GM19372 (cell line): ENCODE data around the gene LHCGR.

Source experiments
- ATAC-seq: cut with Tn5 transposase; IDR thresholded peaks from one replicate; pipeline ENCODE4 v1.9.1; 2021; ENCODE audit warnings: mild to moderate bottlenecking, low read depth, moderate library complexity; ENCODE audit not compliant: unreplicated experiment

The LHCGR gene

DNA sequence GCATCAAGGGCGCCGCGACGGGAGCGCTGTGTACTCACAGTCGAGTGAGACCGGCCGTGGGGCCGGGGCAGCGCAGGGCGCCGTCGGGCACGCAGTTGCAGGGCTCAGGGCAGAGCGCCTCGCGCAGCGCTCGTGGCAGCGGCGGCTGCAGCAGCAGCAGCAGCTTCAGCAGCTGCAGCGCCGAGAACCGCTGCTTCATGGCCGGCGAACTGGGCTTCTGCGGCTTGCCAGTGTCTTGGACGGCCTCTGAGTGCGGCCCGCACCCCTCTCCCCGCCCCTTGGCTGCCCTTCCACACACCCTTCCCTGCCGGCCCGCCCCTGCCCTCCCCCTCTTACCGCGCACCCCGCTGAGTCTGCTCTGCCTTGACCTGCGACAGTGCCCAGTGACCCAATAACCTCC is at the start of gene LHCGR:
TSS of gene LHCGR (minus strand) at position 252 of the 400 bp plus-strand sequence. CDS start at position 199, 53 bp downstream.
- no peak for ATAC-seq

DNA sequence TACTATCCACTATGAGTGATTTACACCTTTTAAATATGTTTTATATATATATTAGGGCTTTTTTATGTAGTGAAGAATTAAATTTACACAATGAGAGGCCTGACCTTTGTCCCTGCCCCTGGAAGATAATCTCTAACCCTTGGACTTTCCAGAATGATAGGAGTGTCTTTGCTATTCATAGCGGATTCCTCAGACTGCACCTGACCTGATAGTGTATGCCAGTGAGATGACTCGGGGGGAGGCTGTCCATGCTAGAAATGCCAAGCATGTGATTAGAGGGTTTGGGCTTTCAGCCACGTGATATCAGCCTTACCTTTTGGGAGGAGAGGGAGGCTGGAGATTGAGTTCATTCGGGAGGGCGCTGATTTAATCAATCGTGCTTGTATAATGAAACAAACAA is 44.1 kb upstream of the LHCGR start:
- no peak for ATAC-seq

DNA sequence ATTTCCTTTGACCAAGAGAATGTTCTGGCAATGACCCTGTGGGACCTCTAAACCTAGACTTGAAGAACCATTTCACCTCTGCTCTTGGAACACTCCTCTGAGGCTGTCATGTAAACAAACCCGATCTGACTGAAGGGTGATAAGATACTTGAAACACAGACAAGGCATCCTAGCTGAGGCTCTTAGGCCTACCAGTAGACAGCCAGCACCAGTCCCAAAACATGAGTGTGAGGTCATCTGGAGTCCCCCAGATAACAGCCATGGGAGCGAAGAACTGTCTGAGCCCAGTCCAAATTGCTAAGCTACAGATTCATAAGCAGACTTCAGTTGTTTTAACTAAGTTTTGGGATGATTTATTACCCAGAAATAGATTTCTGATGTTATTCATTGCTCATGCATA is 39.5 kb upstream of the LHCGR start:
- ATAC-seq = no peak

DNA sequence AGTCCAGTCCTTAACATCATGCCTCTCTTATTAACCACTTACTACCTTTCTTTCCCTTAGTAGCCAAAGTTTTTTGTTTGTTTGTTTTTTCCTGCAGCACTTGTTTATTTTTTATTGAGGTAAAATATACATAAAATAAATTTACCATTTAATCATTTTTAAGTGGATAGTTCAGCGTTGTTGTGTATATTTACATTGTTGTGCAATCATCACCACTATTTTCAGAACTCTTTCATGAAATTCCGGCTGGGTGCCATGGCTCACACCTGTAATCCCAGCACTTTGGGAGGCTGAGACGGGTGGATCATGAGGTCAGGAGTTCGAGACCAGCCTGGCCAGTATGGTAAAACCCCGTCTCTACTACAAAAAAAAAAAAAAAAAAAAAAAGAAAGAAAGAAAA is 38.1 kb upstream of the LHCGR start:
- no peak for ATAC-seq

DNA sequence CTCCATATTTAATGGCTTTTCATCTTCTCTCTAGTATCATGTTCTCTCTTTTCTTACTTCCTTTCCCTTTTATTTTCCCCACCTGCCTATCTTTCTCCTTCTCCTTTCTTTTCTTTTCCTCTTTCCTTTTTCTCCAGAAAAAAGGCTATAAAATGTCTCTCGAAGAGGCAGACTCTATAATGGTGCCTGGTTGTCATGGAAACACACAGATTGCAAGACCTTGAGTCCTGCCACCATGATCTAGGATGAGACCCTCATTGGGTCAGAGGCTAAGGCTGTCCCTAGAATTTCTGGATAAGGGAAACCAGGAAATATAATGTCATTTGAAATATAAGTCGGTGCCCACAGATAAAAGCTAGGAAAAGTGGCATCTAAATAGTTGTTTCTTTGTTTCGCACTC is 36.5 kb upstream of the LHCGR start:
- no peak for ATAC-seq

DNA sequence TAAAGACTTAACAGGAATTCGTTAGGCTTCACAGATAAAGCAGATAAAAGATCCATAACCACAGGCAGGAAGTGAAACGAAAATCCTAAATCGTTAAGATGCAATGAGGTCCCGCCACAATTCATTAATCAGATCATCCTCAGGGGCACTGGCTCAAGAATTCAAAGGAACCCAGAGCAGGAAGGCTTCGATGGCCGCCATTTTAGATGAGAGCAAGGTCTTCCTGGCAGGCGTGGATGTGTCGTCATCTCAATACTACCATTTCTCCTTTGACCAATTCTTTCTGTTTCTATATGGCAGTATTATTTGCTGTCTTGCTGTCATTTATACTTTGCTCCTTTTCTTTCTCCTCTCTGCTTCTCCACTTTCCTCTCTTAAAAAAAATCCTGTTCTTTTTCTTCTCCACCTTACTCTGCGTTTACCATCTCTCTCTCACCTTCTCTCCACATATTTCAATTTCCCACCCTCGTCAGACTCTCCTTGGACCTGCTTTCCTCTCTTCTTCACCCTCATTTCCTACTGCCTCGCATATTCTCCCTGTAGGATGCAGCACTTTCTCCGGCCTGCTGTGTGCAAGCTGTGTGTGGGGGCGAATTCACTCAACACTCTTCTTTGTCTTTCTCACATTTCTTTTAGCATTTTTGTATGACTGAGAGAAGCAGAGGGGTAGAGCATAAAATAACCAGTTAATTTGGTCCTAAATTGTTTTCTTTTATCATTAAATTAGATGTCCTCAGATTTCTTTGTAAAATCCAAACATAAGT is 35.1 kb upstream of the LHCGR start:
- ATAC-seq = no peak

DNA sequence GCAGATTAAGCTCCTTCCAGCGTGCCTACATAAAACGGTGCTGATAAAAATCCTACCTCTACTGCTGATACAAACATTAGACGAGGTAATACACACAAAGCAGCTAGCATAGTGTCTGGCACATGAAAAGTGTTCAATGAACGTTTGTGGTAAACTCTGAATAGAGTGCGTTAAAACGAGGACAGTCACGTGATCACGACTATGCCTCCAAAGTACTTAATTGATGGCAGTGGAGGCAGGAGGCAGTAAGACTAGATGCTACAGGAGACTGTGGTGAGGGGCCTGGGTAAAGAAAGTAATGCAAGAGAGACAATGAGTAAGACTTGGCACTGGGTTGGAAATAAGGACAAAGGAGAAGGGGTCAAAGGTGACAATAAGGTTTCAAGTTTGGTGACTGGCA is 32.1 kb upstream of the LHCGR start:
- ATAC-seq = no peak

DNA sequence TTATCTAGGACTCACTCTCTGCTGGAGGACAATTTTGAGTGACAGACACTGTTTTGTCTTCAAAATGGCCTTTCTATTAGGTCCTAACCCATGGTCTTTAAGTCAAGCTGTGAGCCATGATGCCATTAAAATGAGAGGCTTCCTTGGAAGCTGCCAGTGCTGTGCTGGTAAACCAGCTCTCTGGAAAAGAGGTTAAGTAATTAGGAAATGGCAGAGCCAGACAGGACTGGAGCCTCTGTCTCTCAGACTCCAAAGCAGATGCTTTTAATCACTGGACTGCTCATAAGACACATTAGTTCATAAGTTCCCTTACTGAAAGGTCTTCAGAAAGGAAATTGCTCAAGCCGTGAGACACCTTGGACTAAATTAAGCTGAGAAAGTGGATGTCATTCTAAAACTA is 25.8 kb upstream of the LHCGR start:
- no peak for ATAC-seq

DNA sequence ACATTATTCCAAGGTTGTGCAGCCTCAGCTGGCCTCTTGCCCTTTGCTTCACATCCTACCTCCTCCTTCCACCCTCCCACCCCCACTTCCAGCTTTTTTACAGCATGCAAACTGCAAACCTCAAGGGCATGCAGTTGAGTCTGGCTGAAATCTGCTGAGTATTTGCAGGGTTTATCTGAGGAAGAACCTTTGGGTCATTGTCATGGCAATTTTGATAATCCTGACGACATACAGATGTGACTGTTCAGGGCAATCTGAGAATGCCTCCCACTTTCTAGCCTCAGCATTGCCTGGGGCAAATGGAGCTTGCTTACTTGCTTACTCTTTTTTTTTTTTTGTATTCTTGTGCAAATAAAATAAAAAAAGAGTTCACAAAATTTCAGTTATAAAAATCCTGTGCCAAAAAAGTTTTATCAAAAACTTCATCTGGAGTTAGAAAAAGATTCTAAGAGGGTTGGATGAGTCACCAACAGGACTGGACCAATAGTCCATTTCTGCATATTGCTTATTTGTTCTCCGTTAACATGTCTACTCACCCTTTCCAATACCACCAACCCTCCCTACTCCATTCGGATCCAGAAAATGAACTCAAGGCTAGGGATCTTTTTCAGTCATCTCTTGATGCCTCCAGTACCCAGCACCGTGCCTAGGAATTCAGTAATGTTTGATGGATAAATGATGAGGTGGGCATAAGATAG is 23.6 kb upstream of the LHCGR start:
- ATAC-seq = no peak

DNA sequence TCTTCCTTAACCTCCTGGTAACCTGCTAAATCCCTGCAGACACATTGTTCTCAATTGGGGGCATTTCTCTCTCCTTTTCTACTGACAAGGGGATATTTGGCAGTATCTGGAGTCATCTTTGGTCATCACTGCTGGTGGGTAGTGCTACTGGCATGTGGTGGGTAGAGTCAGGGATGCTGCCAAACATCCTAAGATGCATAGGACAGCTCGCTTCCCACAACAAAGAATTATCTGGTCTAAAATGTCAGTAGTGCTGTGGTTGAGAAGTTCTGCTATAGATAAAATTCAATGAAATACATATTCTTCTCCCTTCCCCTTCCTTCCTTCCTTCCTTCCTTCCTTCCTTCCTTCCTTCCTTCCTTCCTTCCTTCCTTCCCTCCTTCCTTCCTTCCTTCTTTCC is 18.7 kb upstream of the LHCGR start:
- ATAC-seq = no peak

DNA sequence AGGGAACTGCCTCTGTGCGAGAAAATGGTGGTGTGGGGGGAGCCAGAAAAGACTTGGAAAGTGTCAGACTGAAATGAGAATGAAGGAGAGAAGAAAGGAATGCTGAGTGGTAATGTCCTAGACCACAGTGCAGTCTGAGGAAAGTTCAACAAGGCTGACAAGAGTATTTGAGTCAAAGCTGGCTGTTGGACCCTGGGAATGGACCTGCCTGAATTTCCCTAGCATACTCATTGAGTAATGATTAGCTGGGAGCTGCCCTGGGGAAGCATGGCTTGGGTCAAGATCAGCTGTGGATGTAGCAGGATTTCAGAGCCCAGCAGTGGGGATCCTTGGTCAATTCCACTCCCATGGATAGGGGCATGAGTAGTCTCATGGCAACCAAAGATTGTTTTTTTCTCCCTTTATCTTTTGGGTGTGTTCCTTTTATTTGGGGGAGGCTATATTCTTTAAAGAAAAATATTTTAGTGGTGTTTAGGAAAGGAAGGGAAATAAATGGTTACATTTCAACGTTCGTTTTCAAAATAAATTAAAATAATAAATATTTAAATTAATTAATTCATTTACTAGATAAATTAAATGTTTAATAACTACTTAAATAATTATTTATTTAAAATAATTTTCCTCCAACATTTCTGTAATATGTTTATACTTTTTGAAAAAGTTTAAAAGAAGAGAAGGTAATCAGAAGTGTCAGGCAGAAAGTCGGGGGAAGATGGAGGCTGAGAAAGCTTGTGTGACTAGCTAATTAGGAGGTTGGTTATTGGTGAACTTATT is 15.9 kb upstream of the LHCGR start:
- ATAC-seq = no peak

DNA sequence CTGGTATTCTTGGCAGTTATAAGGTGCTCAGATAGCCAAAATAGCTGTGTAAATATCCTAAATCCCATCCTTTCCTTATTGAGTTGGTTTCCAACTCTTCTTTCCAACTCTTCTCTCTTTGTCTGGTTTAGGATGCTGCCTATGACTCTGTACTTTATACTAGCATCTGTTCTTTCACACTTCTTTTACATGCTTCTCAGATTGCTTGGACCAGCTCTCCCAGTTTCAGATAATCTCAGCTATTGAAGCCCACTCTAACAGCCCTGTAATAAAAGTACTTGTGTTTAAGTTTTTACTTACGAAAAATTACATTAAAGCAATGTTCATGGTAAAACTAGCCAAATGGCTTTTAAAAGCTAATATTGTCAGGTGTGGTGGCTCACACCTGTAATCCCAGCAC is 14.7 kb upstream of the LHCGR start:
- no peak for ATAC-seq

DNA sequence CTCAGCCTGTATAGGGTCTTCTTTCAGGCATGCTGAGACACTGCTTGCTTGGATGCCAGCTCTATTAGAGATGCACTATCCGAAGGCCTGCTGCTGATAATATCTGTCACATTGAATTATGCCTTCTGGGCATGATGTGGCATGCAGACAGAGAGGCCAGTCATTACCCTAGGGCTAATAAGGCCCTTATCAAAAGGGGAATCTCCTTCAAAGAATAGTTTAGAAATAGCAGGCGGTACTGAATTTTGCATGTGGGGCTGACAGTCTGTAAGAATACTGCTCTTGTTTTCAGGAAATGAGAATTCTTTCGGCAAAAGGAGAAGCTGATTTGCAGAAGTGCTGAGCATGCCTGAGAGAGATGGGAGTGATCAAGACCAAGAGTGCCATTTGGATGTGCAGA is 13.1 kb upstream of the LHCGR start:
- ATAC-seq = no peak

DNA sequence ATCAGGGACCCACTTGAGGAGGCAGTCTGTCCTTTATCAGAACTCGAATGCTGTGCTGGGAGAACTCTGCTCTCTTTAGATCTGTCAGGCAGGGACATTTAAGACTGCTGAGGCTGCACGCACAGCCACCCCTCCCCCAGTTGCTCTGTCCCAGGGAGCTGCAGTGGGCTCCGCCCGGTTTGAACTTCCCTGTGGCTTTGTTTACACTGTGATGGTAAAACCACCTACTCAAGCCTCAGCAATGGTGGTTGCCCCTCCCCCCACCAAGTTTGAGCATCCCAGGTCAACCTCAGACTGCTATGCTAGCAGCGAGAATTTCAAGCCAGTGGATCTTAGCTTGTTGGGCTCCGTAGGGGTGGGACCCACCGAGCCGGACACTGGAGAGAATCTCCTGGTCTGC is 11.8 kb upstream of the LHCGR start:
- no peak for ATAC-seq

DNA sequence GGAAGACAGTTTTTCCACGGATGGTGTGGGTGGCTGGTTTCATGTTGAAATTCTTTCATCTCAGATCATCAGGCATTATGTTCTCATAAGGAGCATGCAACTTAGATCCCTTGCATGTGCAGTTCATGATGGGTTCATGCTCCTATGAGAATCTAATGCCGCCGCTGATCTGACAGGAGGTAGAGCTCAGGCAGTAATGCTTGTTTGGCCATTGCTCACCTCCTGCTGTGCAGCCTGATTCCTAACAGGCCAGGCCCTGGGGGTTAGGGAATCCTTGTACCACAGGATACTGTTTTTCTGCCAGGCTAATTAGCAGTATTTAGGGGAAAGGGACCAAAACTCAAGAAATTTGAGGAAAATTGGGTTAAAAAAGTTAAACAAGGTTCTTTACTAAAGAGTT is 5.3 kb upstream of the LHCGR start:
- no peak for ATAC-seq

DNA sequence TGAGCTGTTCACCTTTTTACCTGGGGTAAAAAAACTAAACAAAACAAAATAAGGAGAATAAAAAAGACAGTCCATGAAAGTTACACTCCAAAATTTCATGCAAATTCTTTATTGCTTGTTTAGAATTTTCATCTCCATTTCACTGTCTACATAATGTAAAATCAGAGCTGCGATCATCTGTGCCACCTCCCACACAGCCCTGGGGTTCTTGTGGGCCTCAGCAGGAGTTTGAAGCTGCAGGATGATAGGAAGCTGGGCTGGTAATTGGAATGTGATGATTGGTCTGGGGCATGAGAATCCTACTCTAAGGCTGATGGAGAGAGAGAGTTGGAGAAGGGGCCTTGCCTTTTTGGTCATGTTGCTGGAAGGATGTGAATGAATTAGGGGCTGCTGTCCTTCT is 4.2 kb upstream of the LHCGR start:
- no peak for ATAC-seq

DNA sequence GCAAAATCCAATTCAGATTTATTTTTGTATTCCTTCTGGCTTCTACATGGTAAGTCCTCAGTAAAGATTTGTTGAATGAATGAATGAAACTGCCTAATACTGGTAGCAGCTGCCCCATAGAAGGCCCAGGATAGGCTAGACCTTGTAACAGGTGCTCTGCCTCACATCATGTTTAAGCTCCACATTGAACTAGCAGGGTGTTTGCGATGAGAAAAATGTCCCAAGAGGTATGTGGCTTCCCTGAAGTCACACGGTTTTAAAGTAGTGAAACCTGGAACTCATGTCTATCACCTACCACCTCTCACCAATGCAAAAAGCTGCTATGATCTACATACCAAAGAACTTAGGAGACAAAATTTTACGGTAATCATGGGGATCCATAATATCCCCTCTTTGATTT is 765 bp upstream of the LHCGR start:
- ATAC-seq = no peak

DNA sequence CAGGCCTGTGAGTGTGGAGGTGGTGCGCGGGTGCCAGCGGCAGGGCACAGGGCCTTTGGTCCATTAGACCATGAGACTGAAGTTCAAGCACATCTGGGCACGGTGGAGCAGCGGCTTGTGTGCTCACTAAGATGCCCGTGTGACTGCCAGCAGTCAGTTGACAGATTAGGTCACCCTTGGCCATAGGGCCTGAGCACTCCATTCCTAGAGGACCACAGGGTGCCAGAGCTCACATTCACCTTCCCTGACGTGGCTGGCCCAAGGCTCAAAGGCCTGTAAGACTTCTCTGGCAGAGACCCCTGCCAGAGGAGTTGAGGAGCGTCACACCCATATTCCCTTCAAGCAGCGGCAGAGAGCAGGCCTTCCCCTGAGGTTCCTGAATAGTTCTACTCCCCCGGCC is 650 bp downstream of the LHCGR start:
- ATAC-seq = no peak

DNA sequence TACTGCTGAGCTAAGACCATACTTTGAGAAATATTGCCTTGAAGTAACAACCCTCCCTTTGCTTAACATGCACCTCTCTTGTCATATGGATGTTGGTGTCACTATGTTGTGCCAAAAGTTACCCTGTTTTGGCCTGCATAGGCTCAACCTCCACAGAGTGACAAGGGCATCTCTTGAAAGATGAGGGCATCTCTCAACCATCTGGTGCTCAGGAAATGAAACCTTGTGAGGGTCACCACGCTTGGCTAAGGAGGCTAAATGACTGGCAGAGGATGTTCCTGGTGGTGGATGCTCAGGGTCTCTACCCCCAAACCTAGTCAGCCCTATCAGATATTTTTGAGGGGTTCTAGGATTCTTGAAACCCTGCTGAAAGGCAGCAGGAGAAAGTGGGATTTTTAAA is 2.3 kb downstream of the LHCGR start:
- no peak for ATAC-seq

DNA sequence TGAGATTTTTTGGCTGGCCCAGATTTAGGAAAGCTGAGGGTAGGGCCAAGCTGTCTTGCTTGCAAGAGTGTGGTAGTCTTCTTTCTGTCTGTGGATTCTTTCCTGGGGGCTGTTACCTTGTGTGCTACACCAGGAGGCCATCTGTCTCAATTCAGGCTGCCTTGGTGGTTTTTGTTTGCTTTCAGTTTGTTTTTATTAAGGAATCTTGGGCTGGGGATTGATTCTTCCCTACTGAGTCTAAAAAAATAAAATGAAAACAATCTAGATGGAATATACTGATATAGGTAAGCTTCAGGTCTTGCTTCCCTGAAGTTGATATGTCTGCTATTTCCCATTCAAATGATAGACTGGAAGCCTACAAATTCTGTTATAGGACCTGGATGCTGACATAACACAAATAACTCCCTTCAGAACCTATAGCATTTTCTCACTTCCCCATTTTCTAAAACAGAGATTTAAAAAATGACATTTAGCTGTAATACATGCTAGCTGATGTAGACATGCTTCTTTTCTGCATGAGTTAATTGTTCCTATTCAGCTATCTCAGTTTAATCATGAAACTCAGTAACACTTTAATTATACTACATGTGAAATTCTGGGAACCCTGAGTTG is 5.3 kb downstream of the LHCGR start:
- ATAC-seq = peak; percentile 67
